Ishikawa (cell line): ENCODE data around the gene SPAG9.

Source experiments
- CEBPB ChIP-seq: IDR thresholded peaks from 2 replicates; pipeline ENCODE4 v1.6.1; 2012
- CREB1 ChIP-seq: IDR thresholded peaks from 2 replicates; pipeline ENCODE4 v1.6.1; 2012; ENCODE audit warnings: low read depth
- EGR1 ChIP-seq: IDR thresholded peaks from 2 replicates; pipeline ENCODE4 v1.6.1; 2012
- EP300 ChIP-seq: IDR thresholded peaks from 2 replicates; pipeline ENCODE4 v1.6.1; 2012; ENCODE audit warnings: borderline replicate concordance
- FOXM1 ChIP-seq: IDR thresholded peaks from 2 replicates; pipeline ENCODE4 v1.6.1; 2012; ENCODE audit warnings: low read depth, borderline replicate concordance
- NFIC ChIP-seq: IDR thresholded peaks from 2 replicates; pipeline ENCODE4 v1.6.1; 2012
- RAD21 ChIP-seq: IDR thresholded peaks from 2 replicates; pipeline ENCODE4 v1.6.1; 2012; ENCODE audit warnings: low read depth
- TAF1 ChIP-seq: IDR thresholded peaks from 2 replicates; pipeline ENCODE4 v1.6.1; 2012; ENCODE audit warnings: low read depth, mild to moderate bottlenecking
- TCF12 ChIP-seq: IDR thresholded peaks from 2 replicates; pipeline ENCODE4 v1.6.1; 2012; ENCODE audit warnings: low read depth
- TEAD4 ChIP-seq: IDR thresholded peaks from 2 replicates; pipeline ENCODE4 v1.6.1; 2012
- USF1 ChIP-seq: IDR thresholded peaks from 2 replicates; pipeline ENCODE4 v1.6.1; 2012
- YY1 ChIP-seq: IDR thresholded peaks from 2 replicates; pipeline ENCODE4 v1.6.1; 2012; ENCODE audit warnings: low read depth
- ZBTB7A ChIP-seq: IDR thresholded peaks from 2 replicates; pipeline ENCODE4 v1.6.1; 2012; ENCODE audit warnings: low read depth
- TF ChIP-seq, protein P1 (sequence below): IDR thresholded peaks from 2 replicates; pipeline ENCODE4 v1.6.1; 2012; ENCODE audit warnings: low read depth, mild to moderate bottlenecking
- TF ChIP-seq, protein P2 (sequence below): IDR thresholded peaks from 2 replicates; pipeline ENCODE4 v1.6.1; 2012

Gene SPAG9

DNA sequence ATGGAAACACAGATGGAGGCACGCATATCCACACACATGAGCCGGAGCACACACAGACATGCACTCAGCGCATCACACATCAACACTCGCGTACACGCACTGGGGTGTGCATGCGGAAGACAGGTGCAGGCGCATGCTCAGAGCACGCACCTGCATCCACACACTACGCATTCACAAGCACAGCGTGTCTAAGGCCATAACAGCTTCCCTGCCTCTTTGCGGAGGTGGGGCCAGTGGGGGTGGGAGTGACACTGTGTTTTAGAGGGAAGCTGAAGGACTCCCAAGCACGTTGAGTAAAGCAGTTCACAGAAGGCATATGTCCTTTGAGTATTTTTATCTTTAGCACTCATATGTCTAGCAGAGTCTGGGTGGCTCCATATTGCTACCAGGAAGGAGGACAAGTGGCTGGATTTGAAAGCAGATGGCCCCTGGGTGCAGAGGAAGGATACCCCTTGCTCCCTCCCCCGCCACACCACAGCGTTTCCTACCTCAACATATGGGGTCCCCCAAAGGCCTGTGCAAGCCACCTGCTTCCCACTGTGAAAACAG is 185.9 kb downstream of the SPAG9 start:
- TF ChIP-seq USF1 (no peak), EGR1 (no peak), ZBTB7A (no peak), CEBPB (no peak), TAF1 (no peak), CREB1 (no peak), TEAD4 (no peak), NFIC (no peak), YY1 (no peak)
- TF ChIP-seq, protein P1, sequence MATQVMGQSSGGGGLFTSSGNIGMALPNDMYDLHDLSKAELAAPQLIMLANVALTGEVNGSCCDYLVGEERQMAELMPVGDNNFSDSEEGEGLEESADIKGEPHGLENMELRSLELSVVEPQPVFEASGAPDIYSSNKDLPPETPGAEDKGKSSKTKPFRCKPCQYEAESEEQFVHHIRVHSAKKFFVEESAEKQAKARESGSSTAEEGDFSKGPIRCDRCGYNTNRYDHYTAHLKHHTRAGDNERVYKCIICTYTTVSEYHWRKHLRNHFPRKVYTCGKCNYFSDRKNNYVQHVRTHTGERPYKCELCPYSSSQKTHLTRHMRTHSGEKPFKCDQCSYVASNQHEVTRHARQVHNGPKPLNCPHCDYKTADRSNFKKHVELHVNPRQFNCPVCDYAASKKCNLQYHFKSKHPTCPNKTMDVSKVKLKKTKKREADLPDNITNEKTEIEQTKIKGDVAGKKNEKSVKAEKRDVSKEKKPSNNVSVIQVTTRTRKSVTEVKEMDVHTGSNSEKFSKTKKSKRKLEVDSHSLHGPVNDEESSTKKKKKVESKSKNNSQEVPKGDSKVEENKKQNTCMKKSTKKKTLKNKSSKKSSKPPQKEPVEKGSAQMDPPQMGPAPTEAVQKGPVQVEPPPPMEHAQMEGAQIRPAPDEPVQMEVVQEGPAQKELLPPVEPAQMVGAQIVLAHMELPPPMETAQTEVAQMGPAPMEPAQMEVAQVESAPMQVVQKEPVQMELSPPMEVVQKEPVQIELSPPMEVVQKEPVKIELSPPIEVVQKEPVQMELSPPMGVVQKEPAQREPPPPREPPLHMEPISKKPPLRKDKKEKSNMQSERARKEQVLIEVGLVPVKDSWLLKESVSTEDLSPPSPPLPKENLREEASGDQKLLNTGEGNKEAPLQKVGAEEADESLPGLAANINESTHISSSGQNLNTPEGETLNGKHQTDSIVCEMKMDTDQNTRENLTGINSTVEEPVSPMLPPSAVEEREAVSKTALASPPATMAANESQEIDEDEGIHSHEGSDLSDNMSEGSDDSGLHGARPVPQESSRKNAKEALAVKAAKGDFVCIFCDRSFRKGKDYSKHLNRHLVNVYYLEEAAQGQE, result no peak

GRCh38 chr17:50934161-50934560 is 186.5 kb downstream of the SPAG9 start:
- TF ChIP-seq CREB1 (no peak), NFIC (no peak), TAF1 (no peak), YY1 (no peak), USF1 (no peak), EP300 (no peak), CEBPB (no peak), RAD21 (no peak), TEAD4 (no peak), FOXM1 (no peak), ZBTB7A (no peak), EGR1 (no peak), TCF12 (no peak)
- TF ChIP-seq, protein P2, sequence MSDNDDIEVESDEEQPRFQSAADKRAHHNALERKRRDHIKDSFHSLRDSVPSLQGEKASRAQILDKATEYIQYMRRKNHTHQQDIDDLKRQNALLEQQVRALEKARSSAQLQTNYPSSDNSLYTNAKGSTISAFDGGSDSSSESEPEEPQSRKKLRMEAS, result no peak
- TF ChIP-seq, protein P1, result no peak

DNA sequence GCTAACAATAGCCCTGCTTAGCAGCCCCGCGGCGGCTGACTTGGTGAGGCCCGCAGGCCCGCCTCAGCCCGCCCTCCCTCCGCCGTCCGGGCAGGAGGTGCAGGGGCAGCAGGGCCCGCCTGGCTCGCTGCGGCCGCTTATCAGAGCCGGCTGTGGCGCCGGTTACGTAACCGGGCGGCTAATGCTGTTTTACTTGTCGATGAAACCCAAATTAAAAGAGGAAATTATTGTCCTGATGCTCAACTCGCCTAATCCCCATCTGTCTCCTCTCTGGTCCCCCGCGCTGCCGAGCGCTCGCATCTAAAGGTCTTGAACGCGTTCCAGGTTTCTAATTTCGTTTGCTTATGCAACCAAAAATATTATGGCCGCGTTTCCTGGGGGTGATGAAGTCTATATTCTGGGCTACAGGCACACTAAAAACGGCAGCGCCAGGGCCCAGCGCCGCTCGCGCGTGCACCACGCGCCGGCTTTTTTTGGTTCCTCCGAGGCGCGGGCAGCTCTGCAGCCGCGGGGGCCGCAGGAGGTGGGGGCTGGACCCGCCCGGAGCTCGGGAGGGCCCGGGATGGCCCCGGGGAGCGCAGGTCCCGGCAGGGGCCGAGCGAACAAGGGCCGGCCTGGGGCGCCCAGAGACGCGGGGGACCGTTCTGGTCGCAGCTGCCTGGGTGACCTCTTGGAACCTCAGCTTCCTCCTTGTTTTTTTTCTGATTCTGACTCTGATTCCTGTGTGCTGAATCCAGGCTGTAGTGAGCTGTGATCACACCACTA is 189.3 kb downstream of the SPAG9 start:
- TF ChIP-seq RAD21 (no peak), YY1 (no peak), FOXM1 (no peak), TAF1 (no peak), CEBPB (no peak), TCF12 (no peak), EP300 (no peak), CREB1 (no peak)
- TF ChIP-seq, protein P1, result no peak

DNA sequence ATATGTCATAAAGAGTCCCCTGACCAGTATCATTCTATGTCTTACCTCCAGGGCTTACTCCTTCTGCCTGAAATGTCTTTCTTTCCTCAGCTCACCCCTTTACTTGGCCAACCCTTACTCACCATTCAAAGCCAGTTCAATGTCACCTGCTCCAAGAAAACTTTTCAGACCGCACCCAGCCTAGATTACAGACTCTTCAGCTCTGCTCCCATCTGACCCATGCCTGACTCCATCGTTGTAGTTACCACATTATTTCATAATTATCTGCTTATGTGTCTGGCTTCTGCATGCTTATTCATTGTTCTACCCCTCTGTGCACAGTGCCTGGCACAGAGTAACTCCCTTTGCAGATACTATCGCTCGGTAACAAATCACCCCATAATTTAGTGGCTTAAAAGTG is 192.0 kb downstream of the SPAG9 start:
- TF ChIP-seq EGR1 (no peak), NFIC (no peak), TAF1 (no peak), FOXM1 (no peak), TCF12 (no peak), CEBPB (no peak)
- TF ChIP-seq, protein P1, result no peak
